GM19372 (cell line): ENCODE measurements around the gene ICAM4.
"Not testable (repeated sequence)": the region's sequence is repeated elsewhere in the genome, so short reads cannot be mapped to it uniquely, and the experiment has no call there.

ENCODE experiments used
- ATAC-seq: cut with Tn5 transposase; IDR thresholded peaks from one replicate; pipeline ENCODE4 v1.9.1; 2021; ENCODE audit warnings: mild to moderate bottlenecking, low read depth, moderate library complexity; ENCODE audit not compliant: unreplicated experiment

The ICAM4 gene

GRCh38 chr19:10334588-10335351 is 48.0 kb downstream of the ICAM4 start:
- no peak for ATAC-seq

- ATAC-seq: no peak
Observed at GRCh38 chr19:10335352-10335985, 48.7 kb downstream of the ICAM4 start.

- ATAC-seq: not testable (repeated sequence)
Observed at GRCh38 chr19:10336725-10337124, 50.0 kb downstream of the ICAM4 start.
